ENCODE data around the gene GRM1. TPM values are rescaled to one million over a fixed set of nuclear protein-coding genes. Genes with fewer than 3 reads are reported as not detected.

GRM1 gene
- total RNA-seq, 1 donor from 2014 or later, result 0.39 TPM

DNA sequence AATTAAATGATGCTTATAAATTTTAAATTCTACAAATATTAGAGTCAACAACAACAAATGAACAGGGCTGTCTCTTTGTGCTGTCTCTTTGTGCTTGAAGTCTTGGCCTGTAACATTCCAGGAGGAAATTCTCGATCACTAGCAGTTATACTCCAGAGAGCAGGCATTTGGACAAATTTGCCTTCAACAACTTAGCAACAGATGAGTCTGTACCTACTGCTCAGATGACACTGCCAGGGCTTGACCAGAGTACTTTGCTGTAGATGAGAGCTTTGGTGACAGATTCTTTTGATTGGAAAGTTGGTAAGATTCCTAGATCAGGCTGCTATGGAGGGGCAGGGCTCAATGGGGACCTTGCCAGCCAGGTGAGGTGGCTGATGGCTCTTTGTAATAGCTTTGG, 217.2 kb downstream of the GRM1 start:
- H3K4me1 Mint-ChIP-seq (ENCODE audit: unreplicated experiment), result no peaks in the 10 kb centered on the region
- no peak overlapping the region for H3K4me3 Mint-ChIP-seq
- H3K27ac Mint-ChIP-seq, result no peak overlapping the region
- H3K9me3 Mint-ChIP-seq, result peaks cover 5% of the 10 kb centered on the region
- TF ChIP-seq, protein P1, sequence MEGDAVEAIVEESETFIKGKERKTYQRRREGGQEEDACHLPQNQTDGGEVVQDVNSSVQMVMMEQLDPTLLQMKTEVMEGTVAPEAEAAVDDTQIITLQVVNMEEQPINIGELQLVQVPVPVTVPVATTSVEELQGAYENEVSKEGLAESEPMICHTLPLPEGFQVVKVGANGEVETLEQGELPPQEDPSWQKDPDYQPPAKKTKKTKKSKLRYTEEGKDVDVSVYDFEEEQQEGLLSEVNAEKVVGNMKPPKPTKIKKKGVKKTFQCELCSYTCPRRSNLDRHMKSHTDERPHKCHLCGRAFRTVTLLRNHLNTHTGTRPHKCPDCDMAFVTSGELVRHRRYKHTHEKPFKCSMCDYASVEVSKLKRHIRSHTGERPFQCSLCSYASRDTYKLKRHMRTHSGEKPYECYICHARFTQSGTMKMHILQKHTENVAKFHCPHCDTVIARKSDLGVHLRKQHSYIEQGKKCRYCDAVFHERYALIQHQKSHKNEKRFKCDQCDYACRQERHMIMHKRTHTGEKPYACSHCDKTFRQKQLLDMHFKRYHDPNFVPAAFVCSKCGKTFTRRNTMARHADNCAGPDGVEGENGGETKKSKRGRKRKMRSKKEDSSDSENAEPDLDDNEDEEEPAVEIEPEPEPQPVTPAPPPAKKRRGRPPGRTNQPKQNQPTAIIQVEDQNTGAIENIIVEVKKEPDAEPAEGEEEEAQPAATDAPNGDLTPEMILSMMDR (conservative IDR thresholded peaks at IDR 0.05), result no peak
- no peak for DNase-seq (ENCODE audit: extremely low spot score, unreplicated experiment)
- H3K36me3 Mint-ChIP-seq, result no peaks in the 10 kb centered on the region
- H3K27me3 Mint-ChIP-seq, result no peaks in the 10 kb centered on the region

DNA sequence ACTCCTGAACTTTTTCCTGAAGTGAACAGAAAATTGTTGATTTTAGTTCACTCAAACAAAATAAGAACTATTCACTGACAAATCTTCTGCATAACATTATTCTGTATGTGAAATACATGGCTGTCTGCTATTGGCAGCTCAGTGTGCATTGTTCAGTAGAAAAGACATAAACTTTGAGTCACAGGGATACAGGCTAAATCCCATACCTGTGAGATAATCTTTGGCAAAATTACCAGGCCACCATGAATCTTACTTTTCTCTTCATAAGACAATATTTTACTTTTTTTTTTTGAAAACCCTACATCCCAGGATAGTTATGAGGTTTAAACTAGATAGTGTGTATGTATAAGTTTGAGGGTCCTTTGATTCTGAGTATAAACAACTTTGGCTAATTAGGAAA, 224.8 kb downstream of the GRM1 start:
- Mint-ChIP-seq H3K4me1 (ENCODE audit: unreplicated experiment) (no peaks in the 10 kb centered on the region), H3K4me3 (no peak overlapping the region), H3K27me3 (no peaks in the 10 kb centered on the region), H3K36me3 (no peaks in the 10 kb centered on the region), H3K9me3 (no peaks in the 10 kb centered on the region), H3K27ac (no peak overlapping the region)
- TF ChIP-seq, protein P1 (conservative IDR thresholded peaks at IDR 0.05), result no peak
- DNase-seq (ENCODE audit: extremely low spot score, unreplicated experiment), result no peak

DNA sequence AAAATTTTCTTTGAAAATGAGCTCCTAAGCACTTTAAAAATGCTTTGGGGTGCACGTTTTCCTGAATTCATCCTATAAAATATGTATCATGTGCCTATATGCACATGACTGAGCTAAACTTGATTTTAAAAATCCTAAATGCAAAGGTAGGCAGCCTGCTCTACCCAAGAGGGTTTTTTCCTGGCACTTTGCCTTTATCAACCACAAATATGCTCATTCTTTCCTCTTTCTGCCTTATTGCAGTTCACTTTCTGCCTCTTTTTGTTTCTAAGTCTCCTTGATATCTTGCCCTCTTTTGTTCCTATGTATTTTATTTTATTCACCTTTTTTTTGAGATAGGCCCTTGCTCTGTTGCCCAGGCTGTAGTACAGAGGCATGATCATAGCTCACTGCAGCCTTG, 229.3 kb downstream of the GRM1 start:
- Mint-ChIP-seq H3K4me3 (no peak overlapping the region), H3K4me1 (ENCODE audit: unreplicated experiment) (no peaks in the 10 kb centered on the region), H3K27ac (no peak overlapping the region), H3K9me3 (no peaks in the 10 kb centered on the region), H3K36me3 (no peaks in the 10 kb centered on the region), H3K27me3 (no peaks in the 10 kb centered on the region)
- DNase-seq (ENCODE audit: extremely low spot score, unreplicated experiment), result no peak
- TF ChIP-seq, protein P1 (conservative IDR thresholded peaks at IDR 0.05), result no peak

DNA sequence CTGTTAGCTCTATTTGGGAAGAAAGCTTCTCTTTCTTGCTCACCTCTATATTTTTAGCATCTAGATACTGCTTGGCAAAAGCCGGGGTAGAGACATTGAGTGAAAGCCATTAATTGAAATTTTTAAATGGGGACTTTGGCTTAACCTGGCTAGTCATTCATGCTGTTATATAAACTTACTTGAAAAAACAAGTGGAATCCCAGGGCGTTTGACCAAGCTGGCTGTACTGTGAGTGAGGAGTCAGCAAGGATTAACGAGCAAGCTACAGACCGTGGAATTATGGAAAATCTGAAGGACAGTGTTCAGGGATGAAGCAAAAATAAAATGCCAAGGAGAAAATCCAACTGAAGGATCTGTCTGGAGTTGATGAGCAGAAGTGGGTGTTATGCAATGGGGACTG, 232.0 kb downstream of the GRM1 start:
- no peaks in the 10 kb centered on the region for H3K9me3 Mint-ChIP-seq
- no peaks in the 10 kb centered on the region for H3K4me1 Mint-ChIP-seq (ENCODE audit: unreplicated experiment)
- TF ChIP-seq, protein P1 (conservative IDR thresholded peaks at IDR 0.05), result no peak
- no peak overlapping the region for H3K4me3 Mint-ChIP-seq
- no peaks in the 10 kb centered on the region for H3K36me3 Mint-ChIP-seq
- no peaks in the 10 kb centered on the region for H3K27me3 Mint-ChIP-seq
- H3K27ac Mint-ChIP-seq, result no peak overlapping the region
- no peak for DNase-seq (ENCODE audit: extremely low spot score, unreplicated experiment)

DNA sequence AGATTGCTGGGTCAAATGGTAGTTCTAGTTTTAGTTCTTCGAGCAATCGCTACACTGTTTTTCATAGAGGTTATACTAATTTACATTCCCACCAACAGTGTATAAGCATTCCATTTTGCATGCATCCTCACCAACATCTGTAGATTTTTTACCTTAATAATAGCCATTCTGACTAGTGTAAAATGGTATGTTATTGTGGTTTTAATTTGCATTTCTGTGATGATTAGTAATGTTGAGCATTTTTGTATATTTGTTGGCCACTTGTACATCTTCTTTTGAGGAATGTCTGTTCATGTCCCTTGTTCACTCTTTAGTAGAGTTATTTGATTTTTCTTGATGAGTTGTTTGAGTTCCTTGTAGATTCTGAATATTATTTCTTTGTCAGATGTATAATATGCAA, 236.2 kb downstream of the GRM1 start:
- TF ChIP-seq, protein P1 (conservative IDR thresholded peaks at IDR 0.05), result no peak

DNA sequence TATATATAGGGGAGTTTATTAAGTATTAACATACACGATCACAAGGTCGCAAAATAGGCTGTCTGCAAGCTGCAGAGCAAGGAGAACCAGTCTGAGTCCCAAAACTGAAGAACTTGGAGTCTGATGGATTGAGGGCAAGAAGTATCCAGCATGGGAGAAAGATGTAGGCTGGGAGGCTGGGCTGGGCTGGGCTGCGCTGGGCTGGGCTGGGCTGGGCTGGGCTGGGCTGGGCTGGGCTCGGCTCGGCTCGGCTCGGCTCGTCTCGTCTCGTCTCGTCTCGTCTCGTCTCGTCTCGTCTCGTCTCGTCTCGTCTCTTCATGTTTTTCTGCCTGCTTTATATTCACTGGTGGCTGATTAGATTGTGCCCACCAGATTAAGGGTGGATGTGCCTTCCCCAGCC, 238.6 kb downstream of the GRM1 start:
- Mint-ChIP-seq H3K36me3 (no peaks in the 10 kb centered on the region), H3K27me3 (no peaks in the 10 kb centered on the region), H3K9me3 (peaks cover 8% of the 10 kb centered on the region), H3K4me1 (ENCODE audit: unreplicated experiment) (no peaks in the 10 kb centered on the region), H3K27ac (no peak overlapping the region), H3K4me3 (no peak overlapping the region)
- DNase-seq (ENCODE audit: extremely low spot score, unreplicated experiment), result no peak
- TF ChIP-seq, protein P1 (conservative IDR thresholded peaks at IDR 0.05), result no peak

More for the DNA sequence above, 236.2 kb downstream of the GRM1 start:
- no peak for DNase-seq (ENCODE audit: extremely low spot score, unreplicated experiment)
- H3K36me3 Mint-ChIP-seq, result no peaks in the 10 kb centered on the region
- no peaks in the 10 kb centered on the region for H3K4me1 Mint-ChIP-seq (ENCODE audit: unreplicated experiment)
- H3K9me3 Mint-ChIP-seq, result peaks cover 8% of the 10 kb centered on the region
- no peaks in the 10 kb centered on the region for H3K27me3 Mint-ChIP-seq
- H3K4me3 Mint-ChIP-seq, result no peak overlapping the region
- H3K27ac Mint-ChIP-seq, result no peak overlapping the region
